Epidermal melanocyte (primary cell): Measurements from ENCODE around the gene NAGLU.
A peak's percentile ranks its signal among the peaks of the same experiment; 100 is the strongest.

Experiments used
- DNase-seq: peaks from one replicate; pipeline ENCODE4 v3.0.0; 2011; ENCODE audit warnings: low spot score; ENCODE audit not compliant: insufficient read length

NAGLU gene

GRCh38 chr17:42563950-42564349 lies 27.9 kb downstream of the NAGLU start:
- DNase-seq = no peak

GRCh38 chr17:42564815-42565522 lies 28.9 kb downstream of the NAGLU start:
- DNase-seq = no peak

- DNase-seq = no peak
Observed at GRCh38 chr17:42565523-42566214, 29.6 kb downstream of the NAGLU start.

GRCh38 chr17:42566215-42566882 lies 30.3 kb downstream of the NAGLU start:
- no peak for DNase-seq

GRCh38 chr17:42566883-42567573 lies 31.0 kb downstream of the NAGLU start, which contains the start of gene MLX:
Gene MLX (plus strand): TSS chr17:42567100. CDS start chr17:42567125, 25 bp downstream.
- peak; percentile 99 for DNase-seq

- DNase-seq = no peak
Observed at GRCh38 chr17:42568341-42569111, 32.5 kb downstream of the NAGLU start.

- no peak for DNase-seq
Observed at GRCh38 chr17:42571435-42572225, 35.6 kb downstream of the NAGLU start.

GRCh38 chr17:42573095-42573494 lies 37.1 kb downstream of the NAGLU start:
- no peak for DNase-seq

- DNase-seq = no peak
Observed at GRCh38 chr17:42574463-42574862, 38.4 kb downstream of the NAGLU start.

- DNase-seq = no peak
Observed at GRCh38 chr17:42577140-42577531, 41.1 kb downstream of the NAGLU start.

GRCh38 chr17:42577532-42578281 lies 41.7 kb downstream of the NAGLU start, which contains the start of gene PSMC3IP:
Gene PSMC3IP (minus strand): TSS chr17:42577729. CDS start chr17:42577686, 43 bp downstream.
- DNase-seq = peak; percentile 96

GRCh38 chr17:42578282-42578869 lies 42.3 kb downstream of the NAGLU start:
- peak; percentile 79 for DNase-seq

- DNase-seq = no peak
Observed at GRCh38 chr17:42579794-42580551, 43.9 kb downstream of the NAGLU start.

GRCh38 chr17:42581744-42582270 lies 45.8 kb downstream of the NAGLU start:
- no peak for DNase-seq

GRCh38 chr17:42584880-42585279 lies 48.8 kb downstream of the NAGLU start:
- DNase-seq = no peak

GRCh38 chr17:42585353-42585752 lies 49.3 kb downstream of the NAGLU start:
- DNase-seq = no peak

- DNase-seq = no peak
Observed at GRCh38 chr17:42586514-42587230, 50.6 kb downstream of the NAGLU start.
